H9 (cell line): ENCODE data around the gene RPS16. TPM values are rescaled to one million over a fixed set of nuclear protein-coding genes. Genes with fewer than 3 reads are reported as not detected.

Source experiments
- DNase-seq: peaks from one replicate; pipeline ENCODE4 v3.0.0-alpha.2; 2017
- H2AFZ ChIP-seq: one replicate; pipeline ENCODE4 v1.6.1; 2013; ENCODE audit warnings: mild to moderate bottlenecking, low read length, control low read depth, moderate library complexity
- H2AK5ac ChIP-seq: 2 replicates; pipeline ENCODE4 v1.6.1; 2013; ENCODE audit warnings: low read length, control low read depth, mixed read lengths; ENCODE audit not compliant: insufficient read length
- H2BK120ac ChIP-seq: one replicate; pipeline ENCODE4 v1.6.1; 2013; ENCODE audit warnings: low read depth, mild to moderate bottlenecking, low read length, control low read depth, inconsistent platforms; ENCODE audit not compliant: poor library complexity, severe bottlenecking
- H2BK12ac ChIP-seq: 2 replicates; pipeline ENCODE4 v1.6.1; 2013; ENCODE audit warnings: low read length, control low read depth, mixed read lengths, low read depth; ENCODE audit not compliant: insufficient read length
- H2BK15ac ChIP-seq: 2 replicates; pipeline ENCODE4 v1.6.1; 2013; ENCODE audit warnings: low read depth, low read length, control low read depth
- H2BK20ac ChIP-seq: one replicate; pipeline ENCODE4 v1.6.1; 2013; ENCODE audit warnings: low read depth, mild to moderate bottlenecking, low read length, control low read depth, inconsistent platforms; ENCODE audit not compliant: poor library complexity, severe bottlenecking
- H2BK5ac ChIP-seq: 2 replicates; pipeline ENCODE4 v1.6.1; 2013; ENCODE audit warnings: low read length, control low read depth, mixed read lengths; ENCODE audit not compliant: insufficient read length
- H3K14ac ChIP-seq: 2 replicates; pipeline ENCODE4 v1.6.1; 2013; ENCODE audit warnings: low read length, control low read depth; ENCODE audit not compliant: insufficient read depth
- H3K18ac ChIP-seq: 2 replicates; pipeline ENCODE4 v1.6.1; 2013; ENCODE audit warnings: low read depth, mild to moderate bottlenecking, mixed read lengths, low read length, control low read depth; ENCODE audit not compliant: insufficient read length
- H3K23ac ChIP-seq: 2 replicates; pipeline ENCODE4 v1.6.1; 2013; ENCODE audit warnings: low read length, control low read depth, mixed read lengths, low read depth; ENCODE audit not compliant: insufficient read length
- H3K23me2 ChIP-seq: 2 replicates; pipeline ENCODE4 v1.6.1; 2013; ENCODE audit warnings: low read depth, mild to moderate bottlenecking, mixed read lengths, low read length, control low read depth; ENCODE audit not compliant: insufficient read length, poor library complexity, severe bottlenecking
- H3K27ac ChIP-seq: 2 replicates; pipeline ENCODE4 v1.5.1; 2013; ENCODE audit warnings: low read length, control low read depth, mixed read lengths, low read depth; ENCODE audit not compliant: insufficient read length
- H3K27me3 ChIP-seq: 2 replicates; pipeline ENCODE4 v1.6.1; 2013; ENCODE audit warnings: low read length, control low read depth, inconsistent platforms; ENCODE audit not compliant: insufficient read depth
- H3K4ac ChIP-seq: 2 replicates; pipeline ENCODE4 v1.6.1; 2013; ENCODE audit warnings: low read depth, mild to moderate bottlenecking, control low read depth, inconsistent platforms, low read length, moderate library complexity
- H3K4me1 ChIP-seq: 2 replicates; pipeline ENCODE4 v1.6.1; 2013; ENCODE audit warnings: low read length, control low read depth, inconsistent platforms; ENCODE audit not compliant: insufficient read depth
- H3K4me2 ChIP-seq: 2 replicates; pipeline ENCODE4 v1.6.1; 2013; ENCODE audit warnings: low read length, control low read depth, mixed read lengths; ENCODE audit not compliant: insufficient read length, insufficient read depth
- H3K56ac ChIP-seq: 2 replicates; pipeline ENCODE4 v1.6.1; 2013; ENCODE audit warnings: low read depth, mild to moderate bottlenecking, mixed read lengths, low read length, control low read depth; ENCODE audit not compliant: insufficient read length
- H3K79me1 ChIP-seq: 2 replicates; pipeline ENCODE4 v1.6.1; 2013; ENCODE audit warnings: low read depth, mild to moderate bottlenecking, moderate library complexity, low read length, control low read depth, inconsistent platforms; ENCODE audit not compliant: insufficient read depth, poor library complexity, severe bottlenecking
- H3K79me2 ChIP-seq: 2 replicates; pipeline ENCODE4 v1.6.1; 2013; ENCODE audit warnings: low read length, control low read depth, inconsistent platforms; ENCODE audit not compliant: insufficient read depth
- H3K9ac ChIP-seq: 2 replicates; pipeline ENCODE4 v1.6.1; 2013; ENCODE audit warnings: low read length, control low read depth, mixed read lengths; ENCODE audit not compliant: insufficient read length; ENCODE audit errors: extremely low read depth
- H3K9me3 ChIP-seq: one replicate; pipeline ENCODE4 v1.6.1; 2013; ENCODE audit warnings: low read depth, low read length, inconsistent platforms; ENCODE audit not compliant: control insufficient read depth
- H3T11ph ChIP-seq: one replicate; pipeline ENCODE4 v1.6.1; 2013; ENCODE audit warnings: mild to moderate bottlenecking, low read length, control low read depth, inconsistent platforms
- H4K20me1 ChIP-seq: one replicate; pipeline ENCODE4 v1.6.1; 2013; ENCODE audit not compliant: control insufficient read depth, insufficient read length, insufficient read depth
- H4K5ac ChIP-seq: 2 replicates; pipeline ENCODE4 v1.6.1; 2013; ENCODE audit warnings: low read depth, mild to moderate bottlenecking, mixed read lengths, low read length, control low read depth; ENCODE audit not compliant: insufficient read length
- H4K8ac ChIP-seq: replicated peaks from 2 replicates; pipeline ENCODE4 v1.6.1; 2013; ENCODE audit warnings: low read length, control low read depth, mixed read lengths, low read depth; ENCODE audit not compliant: insufficient read length
- H4K91ac ChIP-seq: 2 replicates; pipeline ENCODE4 v1.6.1; 2013; ENCODE audit warnings: low read depth, mild to moderate bottlenecking, moderate library complexity, mixed read lengths, low read length, control low read depth; ENCODE audit not compliant: insufficient read length
- H3K27ac Mint-ChIP-seq, 3 experiments: 2 replicates in 2 of 3; 3 replicates in 1 of 3; pipeline ENCODE4 v1.8.0; 2020 to 2021; ENCODE audit warnings: mixed read lengths in 3 of 3, mild to moderate bottlenecking in 1 of 3, moderate library complexity in 1 of 3
- H3K27me3 Mint-ChIP-seq: 2 replicates; pipeline ENCODE4 v1.8.0; 2021; ENCODE audit warnings: low read depth, mild to moderate bottlenecking, moderate library complexity, mixed read lengths
- H3K36me3 Mint-ChIP-seq, 3 experiments: 2 replicates in 2 of 3; 3 replicates in 1 of 3; pipeline ENCODE4 v1.8.0; 2020 to 2021; ENCODE audit warnings: low read depth in 3 of 3, mixed read lengths in 3 of 3; ENCODE audit not compliant: insufficient read depth in 1 of 3
- H3K4me1 Mint-ChIP-seq, 2 experiments: 2 replicates each; pipeline ENCODE4 v1.8.0; 2020; ENCODE audit warnings: mixed read lengths in 2 of 2
- H3K4me3 Mint-ChIP-seq, 2 experiments: 2 replicates in 1 of 2; 3 replicates in 1 of 2; pipeline ENCODE4 v1.8.0; 2020 to 2021; ENCODE audit warnings: mild to moderate bottlenecking in 2 of 2, mixed read lengths in 2 of 2, moderate library complexity in 1 of 2
- H3K9me3 Mint-ChIP-seq, 2 experiments: 2 replicates in 1 of 2; 3 replicates in 1 of 2; pipeline ENCODE4 v1.8.0; 2020; ENCODE audit warnings: mild to moderate bottlenecking in 2 of 2, mixed read lengths in 2 of 2, moderate library complexity in 1 of 2
- CTCF ChIP-seq: fragments of 200-600 bp; sonication (generic); conservative IDR thresholded peaks from 3 replicates; pipeline ENCODE4 v1.8.0; 2021; ENCODE audit warnings: antibody characterized with exemption, mild to moderate bottlenecking
- WGBS: extraction: QIAGEN DNeasy Blood & Tissue Kit; methylation state at CpG from one replicate; pipeline ENCODE4 v1.1.7; 2013; ENCODE audit warnings: missing lambda C conversion rate, low lambda C conversion rate, mixed read lengths; ENCODE audit not compliant: insufficient read length; ENCODE audit errors: extremely low coverage; 5-methylcytosine and 5-hydroxymethylcytosine counted together
- total RNA-seq: library from RNA; stranded (reverse); gene quantifications from 2 replicates; pipeline ENCODE4 v1.2.1, GENCODE V29; 2021

Gene RPS16
- total RNA-seq, 1 experiment from 2014 or later: 2,711 TPM

GRCh38 chr19:39416152-39417120, 19.3 kb downstream of the RPS16 start:
- H2AFZ ChIP-seq: no peak overlapping the region
- no peak for DNase-seq
- H3T11ph ChIP-seq: no peak overlapping the region
- H2BK5ac ChIP-seq: no peak overlapping the region
- Mint-ChIP-seq H3K9me3 (no peaks in the 10 kb centered on the region; a peak in 1 of 5 replicates), H3K36me3 (peaks cover 16 to 69% (median 49%) of the 10 kb centered on the region in 3 experiments), H3K27me3 (peaks cover 1% of the 10 kb centered on the region; the same call in 1 of the 2 replicates), H3K4me1 (peaks cover 16 to 23% of the 10 kb centered on the region in 2 experiments), H3K27ac (no peak overlapping the region), H3K4me3 (no peak overlapping the region)
- H3K27ac ChIP-seq: no peak overlapping the region
- no peak overlapping the region for H3K4me2 ChIP-seq
- no peak overlapping the region for H3K18ac ChIP-seq
- peaks cover under 1% of the 10 kb centered on the region; the same call in 1 of the 2 replicates for H3K4me1 ChIP-seq
- H2BK12ac ChIP-seq: no peak overlapping the region
- H2BK20ac ChIP-seq: no peak overlapping the region
- WGBS: no CpG with 5 or more reads among the region's 27 CpGs
- no peak overlapping the region for H2BK15ac ChIP-seq
- no peaks in the 10 kb centered on the region for H3K9me3 ChIP-seq
- H3K4ac ChIP-seq: no peak overlapping the region
- no peak overlapping the region for H3K9ac ChIP-seq
- H4K20me1 ChIP-seq: peaks cover under 1% of the 10 kb centered on the region
- no peak overlapping the region for H4K8ac ChIP-seq
- no peak overlapping the region for H4K91ac ChIP-seq
- H2BK120ac ChIP-seq: no peak overlapping the region
- H3K27me3 ChIP-seq: no peaks in the 10 kb centered on the region
- H3K79me2 ChIP-seq: peaks cover 6% of the 10 kb centered on the region; the same call in 1 of the 2 replicates
- H3K56ac ChIP-seq: no peak overlapping the region
- peaks cover 7% of the 10 kb centered on the region for H3K23me2 ChIP-seq
- peaks cover 6% of the 10 kb centered on the region for H3K79me1 ChIP-seq
- no peak overlapping the region for H3K23ac ChIP-seq
- no peak overlapping the region for H4K5ac ChIP-seq
- no peak overlapping the region for H2AK5ac ChIP-seq
- no peak for TF ChIP-seq CTCF
- no peak overlapping the region for H3K14ac ChIP-seq
